Mesodermal cell (in vitro differentiated cells): Measurements from ENCODE around the gene RHBDD3. TPM values are rescaled to one million over a fixed set of nuclear protein-coding genes. Genes with fewer than 3 reads are reported as not detected.

ENCODE experiments used
- H3K27ac ChIP-seq: 2 replicates; pipeline ENCODE4 v1.7.0; 2013; ENCODE audit warnings: mild to moderate bottlenecking, low read depth, low read length, moderate library complexity; ENCODE audit not compliant: severe bottlenecking
- H3K36me3 ChIP-seq: 2 replicates; pipeline ENCODE4 v1.7.1; 2013; ENCODE audit warnings: mild to moderate bottlenecking, low read length, moderate library complexity; ENCODE audit not compliant: control insufficient read depth, insufficient read depth
- H3K4me1 ChIP-seq: one replicate; pipeline ENCODE4 v1.7.1; 2013; ENCODE audit warnings: mild to moderate bottlenecking, low read length; ENCODE audit not compliant: insufficient read depth, control insufficient read depth, poor library complexity, severe bottlenecking
- H3K4me3 ChIP-seq: 2 replicates; pipeline ENCODE4 v1.7.0; 2013; ENCODE audit warnings: low read length, control low read depth, mild to moderate bottlenecking; ENCODE audit not compliant: insufficient read depth, poor library complexity, severe bottlenecking; ENCODE audit errors: extremely low read depth
- H3K9me3 ChIP-seq: 2 replicates; pipeline ENCODE4 v1.7.1; 2013; ENCODE audit warnings: mild to moderate bottlenecking, low read length, moderate library complexity; ENCODE audit not compliant: control insufficient read depth
- WGBS, 2 experiments: methylation state at CpG; one replicate each; pipeline ENCODE4 v1.1.5; 2013; ENCODE audit warnings: missing lambda C conversion rate in 2 of 2; ENCODE audit not compliant: insufficient coverage in 2 of 2; 5-methylcytosine and 5-hydroxymethylcytosine counted together
- polyA plus RNA-seq, 2 experiments: library from polyadenylated mRNA; stranded (reverse); fragments of 50-300 nt; gene quantifications; one replicate each; pipeline ENCODE4 v1.2.3, GENCODE V29; 2013

Gene RHBDD3
- 27.5 TPM for polyA plus RNA-seq (2013, experiment 1 of 2)
- 25.1 TPM for polyA plus RNA-seq (2013, experiment 2 of 2)

DNA sequence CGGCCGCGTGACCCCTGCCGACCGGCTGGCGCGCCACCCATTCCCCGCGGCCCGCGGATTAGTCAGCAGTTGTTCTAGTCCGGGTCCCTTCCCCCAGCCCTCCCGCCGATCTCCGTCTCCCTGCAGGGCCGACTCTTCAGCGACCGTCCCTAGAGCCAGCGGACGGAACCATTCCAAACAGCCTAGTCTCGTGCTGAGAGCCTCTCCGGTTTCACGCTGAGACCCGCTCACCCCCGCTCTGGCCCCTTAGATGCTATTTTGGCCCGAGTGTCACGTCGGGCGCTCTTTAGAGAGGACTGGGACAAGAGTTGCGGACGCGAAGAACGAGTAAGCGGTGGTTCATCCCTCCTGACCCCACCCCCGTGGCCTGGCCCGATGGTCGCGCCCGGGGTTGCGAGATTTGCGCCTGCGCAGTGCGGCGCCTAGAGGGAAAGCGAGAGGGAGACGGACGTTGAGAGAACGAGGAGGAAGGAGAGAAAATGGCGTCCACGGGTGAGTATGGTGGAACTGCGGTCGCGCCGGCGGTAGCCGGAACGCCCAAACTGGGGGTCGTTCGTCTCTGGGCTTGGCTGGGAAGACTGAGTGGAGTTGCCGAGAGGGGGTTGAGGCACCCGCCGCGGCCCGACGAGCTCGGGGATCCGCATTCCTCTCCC lies at the start of gene RHBDD3, which contains the start of gene EWSR1:
RHBDD3 (minus strand) TSS at position 124 of the 653 bp plus-strand sequence. CDS start 2,355 bp downstream, outside the sequence.
EWSR1 (plus strand) TSS at position 411 of the 653 bp plus-strand sequence; CDS start at position 480, 69 bp downstream.
- Histone ChIP-seq H3K4me3 (peak within 1 kb of the TSS; percentile 95), H3K27ac (peak within 1 kb of the TSS; percentile 100), H3K4me1 (peaks cover 23% of the 10 kb centered on the region), H3K36me3 (peaks cover 76% of the 10 kb centered on the region), H3K9me3 (no peaks in the 10 kb centered on the region)
- WGBS, 2 experiments, result 0% methylated on average over 29 to 53 of the region's 67 CpGs

- H3K4me1 ChIP-seq, result peaks cover 10% of the 10 kb centered on the region
- H3K27ac ChIP-seq, result no peak overlapping the region
- 81 to 89% methylated on average over 12 to 15 of the region's 18 CpGs for WGBS, 2 experiments
- peaks cover 19% of the 10 kb centered on the region for H3K36me3 ChIP-seq
- H3K4me3 ChIP-seq, result no peak overlapping the region
- H3K9me3 ChIP-seq, result no peaks in the 10 kb centered on the region
Observed at GRCh38 chr22:29316141-29316828, 48.5 kb upstream of the RHBDD3 start.

GRCh38 chr22:29315286-29316140 lies 47.7 kb upstream of the RHBDD3 start, which contains the start of gene RASL10A:
TSS of gene RASL10A (minus strand) at chr22:29315697. CDS start at chr22:29315246, 451 bp downstream.
- peak within 1 kb of the TSS; percentile 35 for H3K4me3 ChIP-seq
- H3K4me1 ChIP-seq, result peaks cover 15% of the 10 kb centered on the region
- no peak within 1 kb of the TSS for H3K27ac ChIP-seq
- no peaks in the 10 kb centered on the region for H3K9me3 ChIP-seq
- WGBS, 2 experiments, result 4 to 6% methylated on average over 52 to 66 of the region's 103 CpGs
- H3K36me3 ChIP-seq, result peaks cover 19% of the 10 kb centered on the region

DNA sequence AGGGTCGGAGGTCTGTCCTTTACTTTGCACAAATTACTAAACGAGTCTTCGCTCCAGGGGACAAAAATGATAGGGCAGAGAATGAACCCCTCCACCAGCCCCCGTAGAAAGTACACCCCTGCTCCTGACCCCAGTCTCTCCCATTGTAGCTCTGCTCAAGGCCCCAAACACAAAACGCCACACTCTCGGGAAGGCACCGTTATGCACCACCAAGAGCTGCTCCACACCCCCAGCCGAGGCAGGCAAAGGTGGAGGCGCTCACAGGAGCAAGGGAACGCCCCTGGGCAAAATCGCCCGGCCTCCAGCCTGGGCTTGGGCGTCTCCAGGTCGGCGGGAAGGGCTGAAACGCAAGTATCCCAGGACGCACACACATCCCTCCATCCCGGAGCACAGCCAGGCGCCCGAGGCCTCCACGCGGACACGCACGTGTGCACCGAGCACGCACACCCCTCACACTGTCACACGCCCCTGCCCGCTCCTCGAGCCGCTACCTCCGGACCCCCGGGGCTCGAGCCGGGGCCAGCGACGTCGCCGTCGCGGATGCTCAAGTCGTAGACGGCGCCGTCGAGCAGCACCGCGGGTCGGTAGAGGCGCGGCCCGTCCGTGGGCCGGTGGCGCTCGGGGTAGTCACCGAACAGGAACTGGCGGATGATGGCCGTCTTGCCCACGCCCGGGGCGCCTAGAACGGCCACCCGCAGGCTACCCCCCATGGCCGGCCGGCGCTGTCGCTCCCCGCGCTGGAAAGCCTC lies 46.9 kb upstream of the RHBDD3 start:
- no peak overlapping the region for H3K27ac ChIP-seq
- H3K9me3 ChIP-seq, result no peaks in the 10 kb centered on the region
- 4 to 5% methylated on average over 55 to 59 of the region's 69 CpGs for WGBS, 2 experiments
- peaks cover 19% of the 10 kb centered on the region for H3K36me3 ChIP-seq
- peak overlapping the region; percentile 35 for H3K4me3 ChIP-seq
- peaks cover 18% of the 10 kb centered on the region for H3K4me1 ChIP-seq

DNA sequence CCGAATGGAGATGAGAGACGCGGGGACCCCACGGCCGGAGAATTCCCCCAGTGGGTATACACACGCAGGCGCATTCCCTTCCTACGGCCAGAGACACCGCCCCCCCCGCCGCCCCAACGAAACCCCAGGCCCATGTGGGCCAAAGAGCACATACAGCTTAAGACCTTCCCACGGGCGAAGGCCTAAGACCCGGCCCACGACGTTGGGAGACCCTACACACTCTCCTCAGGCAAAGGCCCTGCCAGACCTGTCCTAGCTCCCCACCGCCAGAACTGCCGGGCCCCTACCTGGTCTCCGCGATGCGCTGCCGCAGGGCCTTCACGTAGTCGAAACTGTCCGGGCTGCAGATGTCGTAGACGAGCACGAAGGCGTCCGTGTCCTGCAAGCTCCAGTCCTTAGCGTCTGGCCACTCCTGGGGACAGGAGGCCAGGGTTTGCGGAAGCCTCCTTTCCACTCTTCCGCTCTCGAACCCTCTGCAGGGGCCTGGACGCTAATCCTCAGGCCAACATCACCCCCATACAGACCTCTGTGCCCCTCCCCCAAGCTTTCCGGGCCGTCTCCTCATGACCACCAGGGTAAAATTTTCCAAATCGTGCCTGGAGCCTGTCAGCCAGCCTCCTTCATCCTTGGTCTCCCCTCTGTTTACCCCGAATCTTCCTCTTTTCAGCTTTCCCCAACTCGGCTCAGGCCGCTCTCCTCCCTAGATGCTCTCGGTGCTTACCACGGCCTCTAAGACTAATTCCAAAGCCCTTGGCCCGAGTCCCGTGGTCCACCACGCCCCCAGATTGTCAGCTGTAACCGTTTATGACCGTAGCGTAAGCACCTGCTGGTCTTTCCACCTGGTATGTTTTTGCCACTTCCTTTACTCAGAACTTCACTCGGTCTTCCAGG lies 46.0 kb upstream of the RHBDD3 start:
- H3K4me3 ChIP-seq, result peak overlapping the region; percentile 35
- no peaks in the 10 kb centered on the region for H3K9me3 ChIP-seq
- peaks cover 22% of the 10 kb centered on the region for H3K36me3 ChIP-seq

DNA sequence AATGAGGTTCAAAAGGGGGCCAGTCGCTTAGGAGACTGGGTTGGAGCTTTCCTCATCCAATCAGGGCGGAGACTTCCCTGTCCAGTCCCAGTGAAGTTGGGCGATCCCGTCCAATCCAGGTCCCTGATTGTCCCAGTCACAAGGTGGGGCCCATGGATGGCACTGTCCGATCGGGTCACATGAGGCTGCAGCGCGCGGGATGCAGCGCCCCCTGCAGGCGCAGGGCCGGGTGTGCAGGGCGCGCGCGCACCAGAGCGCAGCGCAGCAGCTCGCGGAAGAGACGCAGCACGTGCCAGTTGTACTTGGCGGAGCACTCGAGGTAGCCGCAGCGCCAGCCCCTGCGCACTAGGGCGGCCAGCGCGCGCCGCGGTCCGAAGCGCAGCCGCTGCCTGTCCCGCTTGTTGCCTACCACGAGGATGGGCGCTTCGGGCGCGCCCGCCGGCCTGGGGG lies 45.4 kb upstream of the RHBDD3 start:
- Histone ChIP-seq H3K9me3 (no peaks in the 10 kb centered on the region), H3K36me3 (peaks cover 22% of the 10 kb centered on the region), H3K27ac (no peak overlapping the region), H3K4me3 (no peak overlapping the region), H3K4me1 (peaks cover 23% of the 10 kb centered on the region)
- 76 to 82% methylated on average over 37 to 44 of the region's 44 CpGs for WGBS, 2 experiments

More for the DNA sequence above, 46.0 kb upstream of the RHBDD3 start:
- WGBS, 2 experiments, result 73 to 77% methylated on average over 51 of the region's 51 CpGs
- H3K4me1 ChIP-seq, result peaks cover 18% of the 10 kb centered on the region
- no peak overlapping the region for H3K27ac ChIP-seq

GRCh38 chr22:29312218-29313125 lies 44.7 kb upstream of the RHBDD3 start:
- no peak overlapping the region for H3K4me3 ChIP-seq
- H3K9me3 ChIP-seq, result no peaks in the 10 kb centered on the region
- no peak overlapping the region for H3K27ac ChIP-seq
- H3K36me3 ChIP-seq, result peaks cover 22% of the 10 kb centered on the region
- 95 to 97% methylated on average over 23 of the region's 25 CpGs for WGBS, 2 experiments
- H3K4me1 ChIP-seq, result peaks cover 23% of the 10 kb centered on the region

- H3K27ac ChIP-seq, result peak overlapping the region; percentile 69
- no peaks in the 10 kb centered on the region for H3K9me3 ChIP-seq
- peaks cover 22% of the 10 kb centered on the region for H3K36me3 ChIP-seq
- H3K4me3 ChIP-seq, result no peak overlapping the region
- peaks cover 23% of the 10 kb centered on the region for H3K4me1 ChIP-seq
- WGBS, 2 experiments, result 90 to 92% methylated on average over 44 to 50 of the region's 50 CpGs
Observed at GRCh38 chr22:29311464-29312217, 43.9 kb upstream of the RHBDD3 start.
